GM12878 (cell line): Measurements from ENCODE around the gene LRP1B.

Experiments
- GATAD2B ChIP-seq: fragments of 450-650 bp; conservative IDR thresholded peaks from 2 replicates; pipeline ENCODE4 v1.6.1; 2017; ENCODE audit warnings: low read depth, mild to moderate bottlenecking, moderate library complexity
- JUNB ChIP-seq: IDR thresholded peaks from 2 replicates; pipeline ENCODE4 v1.6.1; 2016; ENCODE audit warnings: antibody characterized with exemption, mild to moderate bottlenecking
- MEF2B ChIP-seq: fragments of 450-650 bp; IDR thresholded peaks from 2 replicates; pipeline ENCODE4 v1.6.1; 2018; ENCODE audit warnings: mild to moderate bottlenecking, moderate library complexity; ENCODE audit not compliant: partially characterized antibody, poor library complexity, severe bottlenecking
- POLR2A ChIP-seq: IDR thresholded peaks from 2 replicates; pipeline ENCODE4 v1.6.1; 2011; ENCODE audit warnings: low read depth, mild to moderate bottlenecking, low read length
- SUZ12 ChIP-seq: fragments of 200-600 bp; sonication (generic); IDR thresholded peaks from one replicate; pipeline ENCODE4 v1.6.1; 2018; ENCODE audit warnings: antibody characterized with exemption, mild to moderate bottlenecking; ENCODE audit not compliant: unreplicated experiment
- TAF1 ChIP-seq: IDR thresholded peaks from 2 replicates; pipeline ENCODE4 v1.6.1; 2011; ENCODE audit warnings: mild to moderate bottlenecking, low read depth, low read length, borderline replicate concordance
- TF ChIP-seq, protein P1 (sequence below), 3 experiments: IDR thresholded peaks in 2 of 3; conservative IDR thresholded peaks in 1 of 3; 2 replicates each; pipeline ENCODE4 v1.5.1; 2011; ENCODE audit warnings: low read depth in 3 of 3, low read length in 3 of 3, mild to moderate bottlenecking in 3 of 3, control low read depth in 2 of 3, moderate library complexity in 2 of 3, inconsistent platforms in 1 of 3, mixed read lengths in 1 of 3; ENCODE audit not compliant: control insufficient read depth in 2 of 3, insufficient read depth in 1 of 3; ENCODE audit errors: extremely low read depth in 1 of 3

DNA sequence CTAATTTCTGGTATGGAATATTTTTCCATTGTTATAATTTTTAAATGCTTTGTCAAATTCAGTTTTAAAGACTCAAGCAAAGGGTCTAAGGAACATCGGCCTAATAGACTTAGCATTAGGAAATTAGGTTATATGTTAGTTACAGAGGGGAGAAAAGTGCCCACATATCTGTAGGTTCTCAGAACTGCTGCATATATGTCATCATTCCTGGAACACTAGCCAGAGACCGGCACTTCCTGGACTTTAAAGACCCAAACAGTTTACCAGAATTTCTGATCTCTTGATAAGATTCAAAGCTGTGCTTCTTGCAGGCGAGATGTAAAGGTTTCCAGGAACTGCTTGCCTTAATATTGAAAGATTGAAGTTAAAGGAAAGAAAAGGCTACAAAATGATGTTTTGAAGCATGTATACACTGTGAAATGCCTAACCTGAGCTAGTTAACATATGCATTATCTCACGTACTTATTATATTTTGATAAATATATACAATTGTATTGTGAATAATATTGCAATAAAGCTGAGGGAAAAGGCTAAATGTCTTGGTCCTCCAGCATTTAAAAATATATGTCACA, 993.6 kb downstream of the LRP1B start:
- TF ChIP-seq SUZ12 = no peak
- no peak for TF ChIP-seq TAF1
- TF ChIP-seq MEF2B = no peak
- TF ChIP-seq, protein P1, sequence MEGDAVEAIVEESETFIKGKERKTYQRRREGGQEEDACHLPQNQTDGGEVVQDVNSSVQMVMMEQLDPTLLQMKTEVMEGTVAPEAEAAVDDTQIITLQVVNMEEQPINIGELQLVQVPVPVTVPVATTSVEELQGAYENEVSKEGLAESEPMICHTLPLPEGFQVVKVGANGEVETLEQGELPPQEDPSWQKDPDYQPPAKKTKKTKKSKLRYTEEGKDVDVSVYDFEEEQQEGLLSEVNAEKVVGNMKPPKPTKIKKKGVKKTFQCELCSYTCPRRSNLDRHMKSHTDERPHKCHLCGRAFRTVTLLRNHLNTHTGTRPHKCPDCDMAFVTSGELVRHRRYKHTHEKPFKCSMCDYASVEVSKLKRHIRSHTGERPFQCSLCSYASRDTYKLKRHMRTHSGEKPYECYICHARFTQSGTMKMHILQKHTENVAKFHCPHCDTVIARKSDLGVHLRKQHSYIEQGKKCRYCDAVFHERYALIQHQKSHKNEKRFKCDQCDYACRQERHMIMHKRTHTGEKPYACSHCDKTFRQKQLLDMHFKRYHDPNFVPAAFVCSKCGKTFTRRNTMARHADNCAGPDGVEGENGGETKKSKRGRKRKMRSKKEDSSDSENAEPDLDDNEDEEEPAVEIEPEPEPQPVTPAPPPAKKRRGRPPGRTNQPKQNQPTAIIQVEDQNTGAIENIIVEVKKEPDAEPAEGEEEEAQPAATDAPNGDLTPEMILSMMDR (IDR thresholded peaks at IDR 0.05 in 2 of 3, conservative IDR thresholded peaks at IDR 0.05 in 1 of 3; ENCODE audit: control insufficient read depth in 2 of 3, extremely low read depth in 1 of 3, insufficient read depth in 1 of 3, low read depth in 3 of 3, low read length in 3 of 3) = no peak
- TF ChIP-seq POLR2A = no peak
- TF ChIP-seq GATAD2B = no peak
- TF ChIP-seq JUNB = no peak
